ENCODE measurements around the gene ZNHIT2.
"Not testable (repeated sequence)": the region's sequence is repeated elsewhere in the genome, so short reads cannot be mapped to it uniquely, and the experiment has no call there.

Gene ZNHIT2

GRCh38 chr11:65117206-65118096, at the start of gene ZNHIT2:
Gene ZNHIT2, minus strand, starts transcription at chr11:65117701. Its CDS starts 48 bp downstream, at chr11:65117653.
- DNase-seq: peak; percentile 96

- DNase-seq: no peak
Measured at GRCh38 chr11:65166893-65167292, 49.4 kb upstream of the ZNHIT2 start.

- no peak for DNase-seq
Measured at GRCh38 chr11:65165410-65166317, 48.2 kb upstream of the ZNHIT2 start.

DNA sequence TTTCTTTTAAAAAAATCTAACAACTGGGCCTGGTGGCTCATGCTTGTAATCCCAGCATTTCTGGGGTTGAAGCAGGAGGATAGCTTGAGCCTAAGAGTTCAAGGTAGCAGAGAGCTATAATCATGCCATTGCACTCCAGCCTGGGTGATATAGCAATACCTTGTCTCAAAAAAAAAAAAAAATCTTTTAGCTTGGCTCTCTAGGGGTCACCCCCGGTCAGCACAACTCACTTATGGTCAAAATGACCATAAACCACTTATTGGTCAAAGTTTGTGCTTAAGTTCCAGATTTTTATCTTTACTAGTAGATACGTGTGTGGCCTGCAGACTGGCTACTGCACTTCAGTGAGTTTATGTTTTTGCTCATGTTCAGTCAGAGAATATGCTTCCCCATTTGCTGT, 46.2 kb upstream of the ZNHIT2 start:
- no peak for DNase-seq

DNA sequence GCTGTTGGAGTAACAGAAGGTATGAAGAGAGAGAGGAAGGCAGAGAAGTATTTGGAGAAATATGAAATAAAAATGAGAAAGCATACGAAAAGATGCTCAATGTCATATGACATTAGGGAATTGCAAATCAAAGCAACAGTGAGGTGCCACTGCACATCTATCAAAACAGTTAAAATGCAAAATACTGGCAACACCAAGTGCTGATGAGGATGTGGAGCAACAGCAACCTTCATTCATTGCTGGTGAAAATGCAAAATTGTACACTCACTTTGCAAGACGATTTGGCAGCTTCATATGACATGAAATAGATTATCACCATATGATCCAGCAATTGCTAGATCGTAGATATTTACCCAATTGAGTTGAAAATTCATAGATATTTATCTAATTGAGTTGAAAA, 43.1 kb upstream of the ZNHIT2 start:
- DNase-seq: no peak

DNA sequence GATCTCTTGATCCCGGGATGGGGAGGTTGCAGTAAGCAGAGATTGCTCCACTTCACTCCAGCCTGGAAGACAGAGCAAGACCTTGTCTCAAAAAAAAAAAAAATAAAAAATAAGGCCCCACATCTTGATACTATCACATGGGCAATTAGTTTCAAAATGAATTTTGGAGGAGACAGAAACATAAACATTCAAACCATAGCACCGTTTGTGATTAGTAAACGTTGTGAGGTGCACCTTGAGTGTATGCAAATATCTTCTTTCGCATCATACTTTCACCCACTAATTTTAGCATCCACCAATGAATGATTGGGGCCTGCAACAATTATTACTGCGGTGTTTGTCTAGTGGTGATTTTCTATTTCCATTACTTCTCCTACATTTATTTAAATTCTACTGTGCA, 41.5 kb upstream of the ZNHIT2 start:
- DNase-seq: no peak

DNA sequence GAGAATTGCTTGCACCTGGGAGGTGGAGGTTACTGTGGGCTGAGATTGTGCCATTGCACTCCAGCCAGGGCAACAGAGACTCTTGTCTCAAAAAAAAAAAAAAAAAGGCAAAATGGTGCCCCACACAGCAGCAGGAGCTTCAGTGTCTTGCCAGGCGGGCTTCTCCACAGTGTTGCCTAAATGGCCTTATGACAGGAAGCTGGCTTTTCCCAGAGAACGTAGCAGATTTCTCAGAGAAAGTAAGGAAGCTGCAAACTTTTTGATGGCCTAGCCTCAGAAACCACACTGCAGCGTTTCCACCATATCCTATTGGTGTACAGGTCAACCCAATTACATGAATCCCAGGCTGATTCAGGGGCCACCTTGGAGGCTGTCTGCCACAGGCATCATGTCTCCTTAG, 39.8 kb upstream of the ZNHIT2 start:
- DNase-seq: no peak

GRCh38 chr11:65156926-65157325, 39.4 kb upstream of the ZNHIT2 start:
- no peak for DNase-seq

- no peak for DNase-seq
Measured at GRCh38 chr11:65156256-65156655, 38.8 kb upstream of the ZNHIT2 start.

DNA sequence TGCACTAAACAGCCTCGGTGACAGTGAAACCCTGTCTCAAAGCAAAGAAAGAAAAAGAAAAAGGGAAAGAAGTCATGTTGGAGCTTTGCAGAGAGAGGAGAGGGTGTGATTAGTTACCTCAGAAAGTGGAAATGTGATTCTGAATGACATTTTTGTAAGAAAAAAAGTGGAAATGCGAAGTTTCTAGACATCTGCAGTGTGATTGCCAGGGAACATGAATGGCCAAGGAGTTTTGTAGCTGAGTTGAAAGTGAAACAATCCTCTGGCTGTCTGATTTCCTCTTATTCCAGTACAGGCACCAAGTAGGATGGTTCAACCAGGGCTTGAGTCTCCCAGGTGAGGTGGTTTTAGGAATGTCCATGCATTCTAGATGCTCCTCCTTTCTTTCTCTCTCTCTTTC, 34.6 kb upstream of the ZNHIT2 start:
- no peak for DNase-seq

GRCh38 chr11:65151331-65151899, 33.9 kb upstream of the ZNHIT2 start:
- no peak for DNase-seq

- no peak for DNase-seq
Measured at GRCh38 chr11:65150509-65151299, 33.2 kb upstream of the ZNHIT2 start.

DNA sequence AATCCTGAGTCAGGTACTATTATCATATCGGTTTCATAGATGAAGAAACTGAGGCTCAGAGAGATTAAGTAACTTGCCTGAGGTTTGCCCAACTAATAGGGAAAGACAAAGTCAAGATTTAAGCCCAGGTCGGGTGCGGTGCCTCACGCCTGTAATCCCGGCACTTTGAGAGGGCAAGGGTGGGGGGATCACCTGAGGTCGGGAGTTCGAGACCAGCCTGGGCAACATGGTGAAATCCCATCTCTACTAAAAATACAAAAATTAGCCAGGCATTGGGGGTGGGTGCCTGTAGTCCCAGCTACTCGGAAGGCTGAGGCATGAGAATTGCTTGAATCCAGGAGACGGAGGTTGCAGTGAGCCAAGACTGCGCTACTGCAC, 32.6 kb upstream of the ZNHIT2 start:
- not testable (repeated sequence) for DNase-seq

DNA sequence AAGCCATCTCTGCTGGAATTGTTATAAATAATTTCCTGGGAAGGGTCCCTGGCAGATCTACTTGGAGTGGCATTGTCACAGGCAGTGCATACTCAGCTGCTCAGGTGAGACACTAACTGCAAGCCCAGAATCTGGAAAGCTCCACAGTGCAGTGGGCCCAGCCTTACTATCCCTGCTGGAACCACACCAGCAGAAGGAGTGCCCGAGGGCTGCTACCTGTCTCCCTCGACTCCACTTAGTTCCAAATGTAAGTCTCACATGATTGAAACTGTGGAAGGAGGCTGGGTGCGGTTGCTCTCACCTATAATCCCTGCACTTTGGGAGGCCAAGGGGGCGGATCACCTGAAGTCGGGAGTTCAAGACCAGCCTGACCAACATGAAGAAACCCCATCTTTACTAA, 31.2 kb upstream of the ZNHIT2 start:
- DNase-seq: no peak

DNA sequence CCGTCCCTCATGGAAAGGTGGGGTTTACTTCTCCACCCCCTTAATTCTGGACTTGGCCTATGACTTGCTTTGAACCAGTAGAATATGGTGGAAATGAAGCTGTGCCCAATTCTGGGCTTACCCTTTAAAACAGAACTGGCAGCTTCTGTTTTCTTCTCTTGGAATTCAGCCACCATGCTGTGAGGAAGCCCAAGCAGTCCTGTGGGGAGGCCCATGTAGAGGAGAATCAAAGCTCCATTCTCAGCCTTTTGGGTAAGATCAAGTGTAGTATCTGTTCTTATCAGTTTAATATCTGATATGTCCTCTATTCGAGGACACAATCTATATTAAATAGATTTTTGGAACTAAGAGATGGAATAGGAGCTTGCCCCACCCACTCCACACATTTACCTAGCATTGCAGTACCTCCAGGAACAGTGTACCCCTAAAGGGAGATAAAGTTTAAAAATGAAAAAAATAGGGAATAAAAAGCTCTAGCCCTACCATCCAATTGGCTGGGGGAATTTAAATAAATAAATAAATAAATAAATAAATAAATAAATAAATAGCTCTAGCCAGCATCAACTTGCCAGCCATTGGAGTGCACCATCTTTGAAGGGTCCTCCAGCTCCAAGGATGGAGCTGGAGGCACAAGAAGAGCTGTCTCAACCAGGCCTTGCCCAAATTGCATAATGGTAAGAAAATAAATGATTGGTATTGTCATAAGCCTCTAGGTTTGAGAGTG, 30.0 kb upstream of the ZNHIT2 start:
- no peak for DNase-seq

GRCh38 chr11:65141896-65142494, 24.5 kb upstream of the ZNHIT2 start:
- DNase-seq: no peak

- no peak for DNase-seq
Measured at GRCh38 chr11:65136515-65137096, 19.1 kb upstream of the ZNHIT2 start.

DNA sequence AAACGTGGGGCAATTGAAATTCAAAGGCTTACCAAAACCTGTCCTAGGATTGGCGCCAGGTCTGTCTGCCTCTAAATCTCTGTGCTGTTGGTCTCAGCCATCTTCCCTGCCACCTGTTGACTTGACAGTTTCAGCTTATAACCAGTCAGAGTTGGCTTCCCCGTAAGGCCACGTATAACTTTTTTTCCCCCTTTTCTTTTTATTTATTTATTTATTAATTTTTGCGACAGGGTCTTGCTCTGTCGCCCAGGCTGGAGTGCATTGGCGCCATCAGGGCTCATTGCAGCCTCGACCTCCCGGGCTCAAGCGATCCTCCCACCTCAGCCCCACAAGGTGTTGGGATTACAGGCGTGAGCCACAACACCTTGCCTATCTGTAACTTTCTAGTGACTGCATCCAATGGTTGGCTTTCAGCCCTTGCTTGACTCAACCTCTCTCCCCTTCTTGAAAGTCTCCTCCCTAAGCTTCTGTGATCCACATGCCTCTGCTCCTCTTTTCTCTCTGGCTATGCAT, 18.2 kb upstream of the ZNHIT2 start:
- DNase-seq: no peak

DNA sequence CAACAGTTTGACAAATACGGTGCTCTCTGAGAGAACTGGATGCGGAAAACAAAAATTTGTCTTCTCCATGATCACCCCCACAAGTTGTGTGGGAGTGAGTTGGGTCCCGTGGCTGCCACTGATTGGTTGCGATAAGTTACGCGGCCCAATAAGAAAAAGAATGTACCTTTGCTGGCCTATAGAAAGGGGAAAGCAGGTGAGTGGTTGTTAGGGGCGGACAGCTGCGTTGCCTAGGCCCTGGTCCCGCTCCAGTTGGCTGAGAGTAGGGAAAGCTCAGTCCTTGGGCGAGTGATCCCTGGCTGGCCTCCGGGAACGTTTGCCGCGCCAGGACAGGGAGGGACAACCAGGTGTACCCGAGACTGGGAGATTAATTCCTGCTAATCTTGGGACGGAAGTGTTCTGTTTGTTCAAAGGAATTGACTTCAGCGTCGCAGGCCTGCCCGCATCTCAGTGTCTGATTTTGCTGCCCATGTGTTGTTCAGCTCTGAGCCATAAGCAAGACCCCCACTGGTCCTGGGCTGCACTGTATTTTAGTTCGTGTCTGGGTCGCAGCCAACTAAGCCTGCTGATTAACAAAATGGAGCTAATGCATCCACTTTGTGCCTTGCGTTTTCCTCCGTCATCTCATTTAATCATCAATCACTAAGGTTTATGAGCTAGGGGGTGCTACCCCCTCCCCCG, 17.6 kb upstream of the ZNHIT2 start:
- peak; percentile 96 for DNase-seq

DNA sequence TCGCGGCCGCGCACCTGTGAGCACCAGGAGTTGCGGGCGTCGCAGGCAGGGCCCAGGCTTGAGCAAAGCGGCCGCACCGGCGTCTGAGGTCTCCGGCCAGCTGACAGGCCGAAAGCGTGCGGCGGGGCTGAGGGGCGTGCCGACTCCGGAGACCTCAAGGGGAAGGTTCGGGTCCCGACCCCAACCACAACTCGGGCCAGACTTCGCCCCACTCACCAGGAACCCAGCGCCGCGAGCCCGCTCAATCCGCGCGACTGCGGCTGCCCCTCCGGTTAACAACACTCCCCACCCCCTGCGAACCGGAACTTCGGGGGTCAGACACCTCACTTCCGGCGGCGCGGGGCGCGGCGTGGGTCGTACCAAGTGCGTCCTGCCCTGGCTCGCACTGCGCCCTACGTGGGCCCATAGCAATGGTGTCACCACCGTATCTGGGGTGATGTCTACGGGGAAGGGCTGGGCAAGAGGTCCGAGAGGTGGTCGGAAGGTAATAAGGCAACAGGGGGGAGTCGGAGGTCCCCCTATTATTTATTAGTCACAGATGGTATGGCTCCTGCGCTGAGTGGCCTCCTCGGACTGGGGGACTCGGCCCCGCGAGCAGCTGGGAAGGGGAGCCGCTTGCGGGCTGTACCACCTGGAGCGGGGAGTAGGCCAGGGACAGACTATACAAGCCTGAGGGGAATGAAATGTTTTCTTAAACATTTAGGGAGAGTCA, 16.9 kb upstream of the ZNHIT2 start, which contains the start of gene SYVN1:
TSS of gene SYVN1 (minus strand) at position 280 of the 712 bp plus-strand sequence. CDS start 918 bp downstream, outside the sequence.
- DNase-seq: peak; percentile 83

Data from NCI-H2081 treated with DMSO at 0.1 percent for 48 hours (cell line).